Gastroesophageal sphincter (tissue), 3 donors: Measurements from ENCODE around the gene PLPPR2.

ENCODE experiments used
- EP300 ChIP-seq: sonication (generic); formaldehyde crosslinking; IDR thresholded peaks from one replicate; pipeline ENCODE4 v1.6.1; 2017; ENCODE audit warnings: antibody characterized with exemption, mild to moderate bottlenecking
- POLR2A ChIP-seq, 2 donors: fragments of 450-650 bp; IDR thresholded peaks; one replicate each; pipeline ENCODE4 v1.6.1; 2017; ENCODE audit warnings: antibody characterized with exemption in 2 of 2, mild to moderate bottlenecking in 2 of 2, moderate library complexity in 1 of 2
- TF ChIP-seq, protein P1 (sequence below), 4 experiments: fragments of 200-600 bp in 2 of 4; fragments of 450-650 bp in 2 of 4; sonication (generic) in 1 of 4; IDR thresholded peaks; one replicate each; pipeline ENCODE4 v1.5.1; 2017 to 2019; ENCODE audit warnings: antibody characterized with exemption in 4 of 4, mild to moderate bottlenecking in 2 of 4, moderate library complexity in 2 of 4

DNA sequence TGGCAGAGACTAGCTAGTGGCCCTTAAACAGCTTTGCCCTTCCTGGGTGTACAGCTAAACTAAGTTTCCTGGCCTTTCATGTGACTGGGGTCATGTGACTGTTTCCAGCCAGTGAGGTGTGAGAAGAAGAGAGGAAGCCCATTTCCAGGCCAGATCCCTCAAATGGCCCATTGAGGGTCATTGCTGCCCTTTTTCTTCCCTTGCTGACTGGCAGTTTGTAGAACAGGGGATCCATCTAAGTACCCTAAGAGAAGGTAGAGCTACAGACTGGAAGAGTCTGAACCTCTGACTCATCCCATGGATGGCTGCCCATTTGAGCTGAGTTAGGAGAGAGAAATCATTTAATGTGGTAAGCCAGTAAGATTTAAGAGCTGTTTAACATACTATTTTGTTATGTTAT, 22.0 kb downstream of the PLPPR2 start:
- TF ChIP-seq EP300 = no peak
- TF ChIP-seq POLR2A (IDR thresholded peaks at IDR 0.05) = no peak
- TF ChIP-seq, protein P1, sequence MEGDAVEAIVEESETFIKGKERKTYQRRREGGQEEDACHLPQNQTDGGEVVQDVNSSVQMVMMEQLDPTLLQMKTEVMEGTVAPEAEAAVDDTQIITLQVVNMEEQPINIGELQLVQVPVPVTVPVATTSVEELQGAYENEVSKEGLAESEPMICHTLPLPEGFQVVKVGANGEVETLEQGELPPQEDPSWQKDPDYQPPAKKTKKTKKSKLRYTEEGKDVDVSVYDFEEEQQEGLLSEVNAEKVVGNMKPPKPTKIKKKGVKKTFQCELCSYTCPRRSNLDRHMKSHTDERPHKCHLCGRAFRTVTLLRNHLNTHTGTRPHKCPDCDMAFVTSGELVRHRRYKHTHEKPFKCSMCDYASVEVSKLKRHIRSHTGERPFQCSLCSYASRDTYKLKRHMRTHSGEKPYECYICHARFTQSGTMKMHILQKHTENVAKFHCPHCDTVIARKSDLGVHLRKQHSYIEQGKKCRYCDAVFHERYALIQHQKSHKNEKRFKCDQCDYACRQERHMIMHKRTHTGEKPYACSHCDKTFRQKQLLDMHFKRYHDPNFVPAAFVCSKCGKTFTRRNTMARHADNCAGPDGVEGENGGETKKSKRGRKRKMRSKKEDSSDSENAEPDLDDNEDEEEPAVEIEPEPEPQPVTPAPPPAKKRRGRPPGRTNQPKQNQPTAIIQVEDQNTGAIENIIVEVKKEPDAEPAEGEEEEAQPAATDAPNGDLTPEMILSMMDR (IDR thresholded peaks at IDR 0.05) = no peak
